HepG2 (cell line): ENCODE results near the gene NUP153. TPM values are rescaled to one million over a fixed set of nuclear protein-coding genes. Genes with fewer than 3 reads are reported as not detected.

Source experiments
- DZIP1 ChIP-seq: sonication (generic); formaldehyde crosslinking; IDR thresholded peaks from 2 replicates; pipeline ENCODE4 v1.5.0; 2020; ENCODE audit warnings: mild to moderate bottlenecking, missing genetic modification reagents
- GTF3A ChIP-seq: sonication (generic); formaldehyde crosslinking; conservative IDR thresholded peaks from 2 replicates; pipeline ENCODE4 v1.4.0; 2020; ENCODE audit warnings: mild to moderate bottlenecking, missing genetic modification reagents
- MZF1 ChIP-seq: sonication (generic); formaldehyde crosslinking; IDR thresholded peaks from 2 replicates; pipeline ENCODE4 v1.8.1; 2023; ENCODE audit warnings: mild to moderate bottlenecking, missing genetic modification reagents, borderline replicate concordance
- SALL1 ChIP-seq: sonication (generic); formaldehyde crosslinking; IDR thresholded peaks from 2 replicates; pipeline ENCODE4 v1.8.0; 2022; ENCODE audit warnings: mild to moderate bottlenecking, missing genetic modification reagents
- ZBTB7A ChIP-seq: sonication (generic); formaldehyde crosslinking; IDR thresholded peaks from 2 replicates; pipeline ENCODE4 v1.8.0; 2022; ENCODE audit warnings: mild to moderate bottlenecking, missing genetic modification reagents
- ZNF446 ChIP-seq: sonication (generic); formaldehyde crosslinking; IDR thresholded peaks from 2 replicates; pipeline ENCODE4 v1.5.0; 2020; ENCODE audit warnings: mild to moderate bottlenecking, missing genetic modification reagents
- ZNF792 ChIP-seq: IDR thresholded peaks from 2 replicates; pipeline ENCODE4 v1.6.1; 2016
- ZNF839 ChIP-seq: sonication (generic); formaldehyde crosslinking; IDR thresholded peaks from 2 replicates; pipeline ENCODE4 v1.4.0; 2020; ENCODE audit warnings: missing genetic modification reagents, mild to moderate bottlenecking, borderline replicate concordance
- polyA plus RNA-seq, 8 experiments: library from polyadenylated mRNA; depleted of rRNA in 3 of 8; stranded (reverse) in 7 of 8; unstranded in 1 of 8; fragments of >200 nt; fragmentation: Illumina TruSeq in 4 of 8; extraction: Trizol in 4 of 8; gene quantifications; 2 replicates each; pipeline versions ENCODE4 v1.2.1 to v1.2.3, GENCODE V29; 2011 to 2016; ENCODE audit warnings: low read depth in 4 of 8, missing spikeins in 1 of 8, mixed read lengths in 1 of 8; ENCODE audit not compliant: insufficient read depth in 1 of 8
- total RNA-seq, 5 experiments: library from RNA; depleted of rRNA; stranded (reverse); fragments of >200 nt; fragmentation: Illumina TruSeq; extraction: Trizol; gene quantifications; 2 replicates each; pipeline ENCODE4 v1.2.3, GENCODE V29; 2016; ENCODE audit warnings: low read depth in 1 of 5
- TF ChIP-seq, protein P1 (sequence below), 2 experiments: fragments of 450-650 bp in 1 of 2; sonication (generic) in 1 of 2; formaldehyde crosslinking in 1 of 2; IDR thresholded peaks; 2 replicates each; pipeline versions ENCODE4 v1.6.1 to v1.8.0; 2016 to 2022; ENCODE audit warnings: antibody characterized with exemption in 1 of 2, mild to moderate bottlenecking in 1 of 2, missing genetic modification reagents in 1 of 2
- TF ChIP-seq, protein P2 (sequence below): sonication (generic); formaldehyde crosslinking; IDR thresholded peaks from 2 replicates; pipeline ENCODE4 v1.8.0; 2022; ENCODE audit warnings: mild to moderate bottlenecking, missing genetic modification reagents

NUP153 gene
- total and polyA plus RNA-seq, 2 of the 13 experiments (the other 11 are each of a cell fraction or from before 2014, with no cell fraction given): 29.8 to 55.2 TPM

GRCh38 chr6:17606606-17607005, 100.1 kb downstream of the NUP153 start (continued):
- TF ChIP-seq, protein P1, sequence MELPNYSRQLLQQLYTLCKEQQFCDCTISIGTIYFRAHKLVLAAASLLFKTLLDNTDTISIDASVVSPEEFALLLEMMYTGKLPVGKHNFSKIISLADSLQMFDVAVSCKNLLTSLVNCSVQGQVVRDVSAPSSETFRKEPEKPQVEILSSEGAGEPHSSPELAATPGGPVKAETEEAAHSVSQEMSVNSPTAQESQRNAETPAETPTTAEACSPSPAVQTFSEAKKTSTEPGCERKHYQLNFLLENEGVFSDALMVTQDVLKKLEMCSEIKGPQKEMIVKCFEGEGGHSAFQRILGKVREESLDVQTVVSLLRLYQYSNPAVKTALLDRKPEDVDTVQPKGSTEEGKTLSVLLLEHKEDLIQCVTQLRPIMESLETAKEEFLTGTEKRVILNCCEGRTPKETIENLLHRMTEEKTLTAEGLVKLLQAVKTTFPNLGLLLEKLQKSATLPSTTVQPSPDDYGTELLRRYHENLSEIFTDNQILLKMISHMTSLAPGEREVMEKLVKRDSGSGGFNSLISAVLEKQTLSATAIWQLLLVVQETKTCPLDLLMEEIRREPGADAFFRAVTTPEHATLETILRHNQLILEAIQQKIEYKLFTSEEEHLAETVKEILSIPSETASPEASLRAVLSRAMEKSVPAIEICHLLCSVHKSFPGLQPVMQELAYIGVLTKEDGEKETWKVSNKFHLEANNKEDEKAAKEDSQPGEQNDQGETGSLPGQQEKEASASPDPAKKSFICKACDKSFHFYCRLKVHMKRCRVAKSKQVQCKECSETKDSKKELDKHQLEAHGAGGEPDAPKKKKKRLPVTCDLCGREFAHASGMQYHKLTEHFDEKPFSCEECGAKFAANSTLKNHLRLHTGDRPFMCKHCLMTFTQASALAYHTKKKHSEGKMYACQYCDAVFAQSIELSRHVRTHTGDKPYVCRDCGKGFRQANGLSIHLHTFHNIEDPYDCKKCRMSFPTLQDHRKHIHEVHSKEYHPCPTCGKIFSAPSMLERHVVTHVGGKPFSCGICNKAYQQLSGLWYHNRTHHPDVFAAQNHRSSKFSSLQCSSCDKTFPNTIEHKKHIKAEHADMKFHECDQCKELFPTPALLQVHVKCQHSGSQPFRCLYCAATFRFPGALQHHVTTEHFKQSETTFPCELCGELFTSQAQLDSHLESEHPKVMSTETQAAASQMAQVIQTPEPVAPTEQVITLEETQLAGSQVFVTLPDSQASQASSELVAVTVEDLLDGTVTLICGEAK (IDR thresholded peaks at IDR 0.05): no peak
- TF ChIP-seq, protein P1 (CRISPR knock-in tag; IDR thresholded peaks at IDR 0.05): no peak
- TF ChIP-seq ZNF446 (CRISPR knock-in tag) (no peak), MZF1 (CRISPR knock-in tag) (no peak), ZNF839 (CRISPR knock-in tag) (no peak), SALL1 (CRISPR knock-in tag) (no peak), GTF3A (CRISPR knock-in tag) (no peak), DZIP1 (no peak), ZNF792 (no peak), ZBTB7A (no peak)
- TF ChIP-seq, protein P2, sequence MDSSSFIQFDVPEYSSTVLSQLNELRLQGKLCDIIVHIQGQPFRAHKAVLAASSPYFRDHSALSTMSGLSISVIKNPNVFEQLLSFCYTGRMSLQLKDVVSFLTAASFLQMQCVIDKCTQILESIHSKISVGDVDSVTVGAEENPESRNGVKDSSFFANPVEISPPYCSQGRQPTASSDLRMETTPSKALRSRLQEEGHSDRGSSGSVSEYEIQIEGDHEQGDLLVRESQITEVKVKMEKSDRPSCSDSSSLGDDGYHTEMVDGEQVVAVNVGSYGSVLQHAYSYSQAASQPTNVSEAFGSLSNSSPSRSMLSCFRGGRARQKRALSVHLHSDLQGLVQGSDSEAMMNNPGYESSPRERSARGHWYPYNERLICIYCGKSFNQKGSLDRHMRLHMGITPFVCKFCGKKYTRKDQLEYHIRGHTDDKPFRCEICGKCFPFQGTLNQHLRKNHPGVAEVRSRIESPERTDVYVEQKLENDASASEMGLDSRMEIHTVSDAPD (CRISPR knock-in tag): no peak
